ENCODE data around the gene LTBP4. TPM values are rescaled to one million over a fixed set of nuclear protein-coding genes. Genes with fewer than 3 reads are reported as not detected.
A peak's percentile ranks its signal among the peaks of the same experiment; 100 is the strongest.

Gene LTBP4
- polyA plus RNA-seq, 1 donor (not counting 4 experiments of a cell fraction or from before 2014, with no cell fraction given) = 29.6 TPM

DNA sequence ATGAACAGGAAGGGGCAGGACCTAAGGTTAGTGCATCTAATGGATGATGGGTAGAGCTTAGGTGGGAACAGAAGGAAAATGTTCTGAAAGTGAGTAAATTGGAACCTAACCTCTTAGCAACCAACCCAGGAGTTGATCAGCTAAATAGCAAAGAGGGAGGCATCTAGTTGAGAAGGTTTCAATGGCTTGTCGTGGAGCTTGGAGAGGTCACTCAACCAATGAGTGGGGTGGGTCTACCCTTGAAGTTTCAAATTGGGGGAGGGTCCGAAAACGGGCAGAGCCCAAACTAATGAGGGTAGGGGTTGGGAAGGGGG is 30.2 kb upstream of the LTBP4 start:
- no peaks in the 10 kb centered on the region for H4K20me1 ChIP-seq (ENCODE audit: control insufficient read depth, extremely low read depth, insufficient read depth, low read length)
- dilution Hi-C loops (cut with MboI; ENCODE audit: extremely low pct_ligation_motif_present, low sequenced_read_pairs) = no loop called here
- no peaks in the 10 kb centered on the region for H3K79me2 ChIP-seq (ENCODE audit: control insufficient read depth, insufficient read depth, low read length)
- H3K27ac ChIP-seq (ENCODE audit: control insufficient read depth, insufficient read depth, low read length) = no peak overlapping the region
- peak overlapping the region; percentile 46 for H3K4me2 ChIP-seq (ENCODE audit: control insufficient read depth, extremely low read depth, insufficient read depth, low read depth, low read length)
- no peak for FAIRE-seq
- no peak overlapping the region for H3K9ac ChIP-seq (ENCODE audit: control insufficient read depth, extremely low read depth, insufficient read depth, low read length)
- H3K4me3 ChIP-seq (ENCODE audit: control insufficient read depth in 2 of 3, extremely low read depth in 1 of 3, insufficient read depth in 2 of 3, low read depth in 1 of 3, low read length in 3 of 3) = peak overlapping the region in 1 of 3 experiments; percentile 39
- peak overlapping the region; percentile 46 for H2AFZ ChIP-seq (ENCODE audit: control insufficient read depth, low read length)
- H3K27me3 ChIP-seq (ENCODE audit: control insufficient read depth, extremely low read depth, insufficient read depth, low read length) = peaks cover 15% of the 10 kb centered on the region
- no peaks in the 10 kb centered on the region for H3K36me3 ChIP-seq (ENCODE audit: control insufficient read depth in 2 of 2, extremely low read depth in 1 of 2, insufficient read depth in 2 of 2, low read length in 2 of 2)
- peaks cover 7% of the 10 kb centered on the region for H3K4me1 ChIP-seq (ENCODE audit: control insufficient read depth, extremely low read depth, insufficient read depth, low read length)
- H3K9me3 ChIP-seq (ENCODE audit: control insufficient read depth, low read depth, low read length) = no peaks in the 10 kb centered on the region
- TF ChIP-seq, protein P1, sequence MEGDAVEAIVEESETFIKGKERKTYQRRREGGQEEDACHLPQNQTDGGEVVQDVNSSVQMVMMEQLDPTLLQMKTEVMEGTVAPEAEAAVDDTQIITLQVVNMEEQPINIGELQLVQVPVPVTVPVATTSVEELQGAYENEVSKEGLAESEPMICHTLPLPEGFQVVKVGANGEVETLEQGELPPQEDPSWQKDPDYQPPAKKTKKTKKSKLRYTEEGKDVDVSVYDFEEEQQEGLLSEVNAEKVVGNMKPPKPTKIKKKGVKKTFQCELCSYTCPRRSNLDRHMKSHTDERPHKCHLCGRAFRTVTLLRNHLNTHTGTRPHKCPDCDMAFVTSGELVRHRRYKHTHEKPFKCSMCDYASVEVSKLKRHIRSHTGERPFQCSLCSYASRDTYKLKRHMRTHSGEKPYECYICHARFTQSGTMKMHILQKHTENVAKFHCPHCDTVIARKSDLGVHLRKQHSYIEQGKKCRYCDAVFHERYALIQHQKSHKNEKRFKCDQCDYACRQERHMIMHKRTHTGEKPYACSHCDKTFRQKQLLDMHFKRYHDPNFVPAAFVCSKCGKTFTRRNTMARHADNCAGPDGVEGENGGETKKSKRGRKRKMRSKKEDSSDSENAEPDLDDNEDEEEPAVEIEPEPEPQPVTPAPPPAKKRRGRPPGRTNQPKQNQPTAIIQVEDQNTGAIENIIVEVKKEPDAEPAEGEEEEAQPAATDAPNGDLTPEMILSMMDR (optimal IDR thresholded peaks at IDR 0.05 in 1 of 3, IDR thresholded peaks at IDR 0.05 in 1 of 3, conservative IDR thresholded peaks at IDR 0.05 in 1 of 3; ENCODE audit: extremely low read depth in 1 of 3, insufficient read depth in 2 of 3, low read length in 3 of 3) = no peak
- TF ChIP-seq EZH2 (IDR thresholded peaks at IDR 0.05; ENCODE audit: low read length) = no peak
- H3K9me1 ChIP-seq (ENCODE audit: control insufficient read depth, extremely low read depth, insufficient read depth, low read length) = no peaks in the 10 kb centered on the region
- DNase-seq (ENCODE audit: low read depth, low spot score) = no peak

DNA sequence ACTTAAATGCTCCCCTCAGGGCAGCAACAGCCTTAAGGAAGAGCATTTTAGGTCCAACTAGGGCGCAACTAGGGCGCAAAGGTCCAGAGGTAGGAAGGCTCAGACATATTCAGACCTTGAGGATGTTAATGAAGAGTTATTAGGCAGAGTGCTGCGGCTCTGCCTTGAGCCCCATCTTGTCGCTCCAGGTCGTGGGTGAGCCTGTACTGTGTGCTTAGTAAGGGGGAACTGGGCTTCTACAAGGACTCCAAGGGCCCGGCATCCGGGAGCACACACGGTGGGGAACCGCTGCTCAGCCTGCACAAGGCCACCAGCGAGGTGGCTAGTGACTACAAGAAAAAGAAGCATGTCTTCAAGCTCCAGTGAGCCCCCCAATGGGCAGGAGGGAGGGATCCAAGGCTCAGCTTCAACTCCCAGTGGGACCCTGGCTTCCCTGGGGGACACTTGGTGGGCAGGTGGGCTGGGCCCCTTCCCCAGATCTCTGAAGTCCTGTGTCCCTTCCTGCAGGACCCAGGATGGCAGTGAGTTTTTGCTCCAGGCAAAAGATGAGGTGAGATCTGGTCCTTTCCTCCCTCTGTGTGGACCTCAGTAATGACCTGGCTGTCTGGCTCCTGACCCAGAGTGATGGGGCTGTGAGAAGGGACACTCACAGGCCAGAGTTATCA is 29.2 kb upstream of the LTBP4 start:
- Histone ChIP-seq H3K79me2 (ENCODE audit: control insufficient read depth, insufficient read depth, low read length) (no peaks in the 10 kb centered on the region), H3K27me3 (ENCODE audit: control insufficient read depth, extremely low read depth, insufficient read depth, low read length) (peaks cover 15% of the 10 kb centered on the region), H3K9me1 (ENCODE audit: control insufficient read depth, extremely low read depth, insufficient read depth, low read length) (no peaks in the 10 kb centered on the region), H3K9me3 (ENCODE audit: control insufficient read depth, low read depth, low read length) (no peaks in the 10 kb centered on the region), H3K9ac (ENCODE audit: control insufficient read depth, extremely low read depth, insufficient read depth, low read length) (no peak overlapping the region), H3K4me3 (ENCODE audit: control insufficient read depth in 2 of 3, extremely low read depth in 1 of 3, insufficient read depth in 2 of 3, low read depth in 1 of 3, low read length in 3 of 3) (no peak overlapping the region), H3K4me2 (ENCODE audit: control insufficient read depth, extremely low read depth, insufficient read depth, low read depth, low read length) (no peak overlapping the region), H3K36me3 (ENCODE audit: control insufficient read depth in 2 of 2, extremely low read depth in 1 of 2, insufficient read depth in 2 of 2, low read length in 2 of 2) (no peaks in the 10 kb centered on the region), H4K20me1 (ENCODE audit: control insufficient read depth, extremely low read depth, insufficient read depth, low read length) (no peaks in the 10 kb centered on the region), H3K27ac (ENCODE audit: control insufficient read depth, insufficient read depth, low read length) (no peak overlapping the region), H2AFZ (ENCODE audit: control insufficient read depth, low read length) (no peak overlapping the region), H3K4me1 (ENCODE audit: control insufficient read depth, extremely low read depth, insufficient read depth, low read length) (peaks cover 7% of the 10 kb centered on the region)
- no peak for DNase-seq (ENCODE audit: low read depth, low spot score)
- FAIRE-seq = no peak
- TF ChIP-seq, protein P1 (optimal IDR thresholded peaks at IDR 0.05 in 1 of 3, IDR thresholded peaks at IDR 0.05 in 1 of 3, conservative IDR thresholded peaks at IDR 0.05 in 1 of 3; ENCODE audit: extremely low read depth in 1 of 3, insufficient read depth in 2 of 3, low read length in 3 of 3) = no peak
- TF ChIP-seq EZH2 (IDR thresholded peaks at IDR 0.05; ENCODE audit: low read length) = no peak
- dilution Hi-C loops (cut with MboI; ENCODE audit: extremely low pct_ligation_motif_present, low sequenced_read_pairs) = no loop called here
